ENCODE results near the gene TMBIM4.

GRCh38 chr12:66187821-66188220, 18.0 kb upstream of the TMBIM4 start:
- TF ChIP-seq, protein P1, sequence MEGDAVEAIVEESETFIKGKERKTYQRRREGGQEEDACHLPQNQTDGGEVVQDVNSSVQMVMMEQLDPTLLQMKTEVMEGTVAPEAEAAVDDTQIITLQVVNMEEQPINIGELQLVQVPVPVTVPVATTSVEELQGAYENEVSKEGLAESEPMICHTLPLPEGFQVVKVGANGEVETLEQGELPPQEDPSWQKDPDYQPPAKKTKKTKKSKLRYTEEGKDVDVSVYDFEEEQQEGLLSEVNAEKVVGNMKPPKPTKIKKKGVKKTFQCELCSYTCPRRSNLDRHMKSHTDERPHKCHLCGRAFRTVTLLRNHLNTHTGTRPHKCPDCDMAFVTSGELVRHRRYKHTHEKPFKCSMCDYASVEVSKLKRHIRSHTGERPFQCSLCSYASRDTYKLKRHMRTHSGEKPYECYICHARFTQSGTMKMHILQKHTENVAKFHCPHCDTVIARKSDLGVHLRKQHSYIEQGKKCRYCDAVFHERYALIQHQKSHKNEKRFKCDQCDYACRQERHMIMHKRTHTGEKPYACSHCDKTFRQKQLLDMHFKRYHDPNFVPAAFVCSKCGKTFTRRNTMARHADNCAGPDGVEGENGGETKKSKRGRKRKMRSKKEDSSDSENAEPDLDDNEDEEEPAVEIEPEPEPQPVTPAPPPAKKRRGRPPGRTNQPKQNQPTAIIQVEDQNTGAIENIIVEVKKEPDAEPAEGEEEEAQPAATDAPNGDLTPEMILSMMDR (IDR thresholded peaks at IDR 0.05), result no peak
- TF ChIP-seq POLR2A (IDR thresholded peaks at IDR 0.05; ENCODE audit: low read depth), result no peak
- no peak for TF ChIP-seq EP300 (IDR thresholded peaks at IDR 0.05)
- TF ChIP-seq POLR2AphosphoS5 (IDR thresholded peaks at IDR 0.05), result no peak
